HFF-Myc (cell line): ENCODE results near the gene BRD1.

ENCODE experiments used
- DNase-seq: peaks from one replicate; pipeline ENCODE4 v3.0.0-alpha.2; 2011; ENCODE audit warnings: low read depth; ENCODE audit errors: extremely low read depth
- H3K4me3 ChIP-seq: replicated peaks from 2 replicates; pipeline ENCODE4 v1.5.1; 2011; ENCODE audit warnings: low read depth, mild to moderate bottlenecking, control low read depth, low read length
- TF ChIP-seq, protein P1 (sequence below): IDR thresholded peaks from 2 replicates; pipeline ENCODE4 v1.5.1; 2012; ENCODE audit warnings: mild to moderate bottlenecking, low read depth, low read length, control low read depth; ENCODE audit errors: missing control alignments

BRD1 gene

DNA sequence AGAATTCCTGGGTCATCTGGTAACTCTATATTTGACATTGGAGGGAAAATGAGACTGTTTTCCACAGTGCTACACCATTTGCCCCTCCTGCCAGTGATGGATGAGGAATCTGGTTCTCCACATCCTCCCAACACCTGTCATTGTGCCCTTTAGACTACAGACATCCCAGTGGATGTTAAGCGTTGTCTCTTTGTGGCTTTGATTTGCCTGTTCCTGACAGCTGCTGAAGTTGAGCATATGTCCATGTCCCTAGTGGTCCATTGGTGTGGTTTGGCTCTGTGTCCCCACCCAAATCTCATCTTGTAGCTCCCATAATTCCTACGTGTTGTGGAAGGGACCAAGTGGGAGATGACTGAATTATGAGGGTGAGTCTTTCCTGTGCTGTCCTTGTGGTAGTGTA is 88.5 kb downstream of the BRD1 start:
- no peak overlapping the region for H3K4me3 ChIP-seq
- TF ChIP-seq, protein P1, sequence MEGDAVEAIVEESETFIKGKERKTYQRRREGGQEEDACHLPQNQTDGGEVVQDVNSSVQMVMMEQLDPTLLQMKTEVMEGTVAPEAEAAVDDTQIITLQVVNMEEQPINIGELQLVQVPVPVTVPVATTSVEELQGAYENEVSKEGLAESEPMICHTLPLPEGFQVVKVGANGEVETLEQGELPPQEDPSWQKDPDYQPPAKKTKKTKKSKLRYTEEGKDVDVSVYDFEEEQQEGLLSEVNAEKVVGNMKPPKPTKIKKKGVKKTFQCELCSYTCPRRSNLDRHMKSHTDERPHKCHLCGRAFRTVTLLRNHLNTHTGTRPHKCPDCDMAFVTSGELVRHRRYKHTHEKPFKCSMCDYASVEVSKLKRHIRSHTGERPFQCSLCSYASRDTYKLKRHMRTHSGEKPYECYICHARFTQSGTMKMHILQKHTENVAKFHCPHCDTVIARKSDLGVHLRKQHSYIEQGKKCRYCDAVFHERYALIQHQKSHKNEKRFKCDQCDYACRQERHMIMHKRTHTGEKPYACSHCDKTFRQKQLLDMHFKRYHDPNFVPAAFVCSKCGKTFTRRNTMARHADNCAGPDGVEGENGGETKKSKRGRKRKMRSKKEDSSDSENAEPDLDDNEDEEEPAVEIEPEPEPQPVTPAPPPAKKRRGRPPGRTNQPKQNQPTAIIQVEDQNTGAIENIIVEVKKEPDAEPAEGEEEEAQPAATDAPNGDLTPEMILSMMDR: no peak
- no peak for DNase-seq

DNA sequence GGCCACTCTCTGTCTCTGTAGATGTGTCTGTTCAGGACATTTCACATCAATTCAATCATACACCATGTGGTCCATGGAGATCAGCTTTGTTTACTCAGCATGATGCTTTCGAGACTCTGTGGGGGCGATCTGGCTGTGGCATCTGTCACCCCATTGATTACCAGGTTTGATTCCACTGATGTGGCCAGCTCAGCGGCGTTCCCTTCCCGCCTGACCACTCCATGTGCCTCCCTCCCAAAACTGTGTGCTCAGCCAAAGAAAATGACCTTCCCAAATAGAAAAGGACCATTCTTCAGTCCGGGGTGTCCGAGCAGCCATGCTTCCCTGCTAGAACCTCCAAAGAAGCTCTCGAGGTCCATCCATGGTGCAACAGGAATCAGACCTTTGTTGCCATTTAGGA is 89.1 kb downstream of the BRD1 start:
- DNase-seq: no peak
- no peak overlapping the region for H3K4me3 ChIP-seq
- TF ChIP-seq, protein P1: no peak

DNA sequence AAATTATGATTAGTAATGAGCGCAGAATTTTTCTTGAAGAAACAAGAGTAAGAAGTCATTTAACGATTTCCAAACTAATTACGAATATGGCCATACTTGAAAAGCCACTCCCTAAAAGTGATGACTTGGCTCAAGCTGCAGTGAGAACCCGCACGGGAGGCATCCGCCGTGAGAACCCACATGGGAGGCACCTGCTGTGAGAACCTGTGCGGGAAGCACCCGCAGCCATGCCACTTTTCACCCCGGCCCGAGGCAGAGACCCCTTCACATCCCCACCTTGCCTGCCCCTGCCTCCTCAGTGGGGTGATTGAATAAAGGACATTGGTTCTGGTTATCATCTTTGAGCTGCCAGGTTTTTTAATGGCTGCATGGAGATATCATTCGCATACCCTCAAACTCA is 89.7 kb downstream of the BRD1 start:
- no peak overlapping the region for H3K4me3 ChIP-seq
- DNase-seq: no peak
- TF ChIP-seq, protein P1: no peak

DNA sequence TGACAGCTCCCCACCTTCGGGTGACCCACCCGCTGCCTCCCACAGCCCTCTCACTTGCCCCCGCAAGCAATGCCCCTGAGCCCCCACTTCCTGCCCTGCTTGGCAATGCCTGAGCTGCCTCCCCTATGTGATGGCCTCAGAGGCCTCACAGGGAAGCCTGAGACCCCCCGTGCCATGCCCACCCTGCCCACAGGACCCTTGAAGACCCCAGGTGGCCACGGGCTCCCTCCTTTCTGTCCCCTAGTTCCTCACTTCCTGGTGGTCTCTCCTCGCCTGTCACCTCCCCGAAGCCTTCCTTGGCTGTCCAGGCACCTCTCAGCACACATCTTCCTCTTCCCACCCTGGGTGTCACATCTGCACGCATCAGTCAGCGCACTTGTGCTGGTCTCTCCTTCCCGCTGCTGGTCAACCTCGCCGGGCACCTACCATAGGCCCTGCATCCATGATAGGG is 90.5 kb downstream of the BRD1 start:
- TF ChIP-seq, protein P1: no peak
- DNase-seq: no peak
- no peak overlapping the region for H3K4me3 ChIP-seq

DNA sequence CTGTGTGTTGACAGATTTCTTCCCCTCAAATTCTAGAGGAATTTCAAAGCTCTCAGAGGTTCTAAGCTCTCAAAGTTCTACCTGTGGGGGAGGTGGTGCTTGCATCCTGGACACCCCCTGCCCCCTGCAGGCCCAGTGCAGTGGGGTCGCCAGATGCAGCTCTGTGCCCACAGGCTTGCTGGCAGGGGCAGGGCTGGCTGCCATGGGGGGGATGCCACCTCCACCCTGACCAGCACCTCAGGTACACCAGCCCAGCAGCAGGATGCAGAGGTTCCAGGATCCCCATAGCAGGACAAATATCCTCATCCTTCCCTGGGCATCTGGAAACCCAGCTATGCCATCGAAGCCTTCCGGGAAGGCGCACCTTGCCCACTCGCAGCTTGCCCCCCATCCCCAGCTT is 91.1 kb downstream of the BRD1 start:
- H3K4me3 ChIP-seq: no peak overlapping the region
- TF ChIP-seq, protein P1: no peak
- DNase-seq: no peak

DNA sequence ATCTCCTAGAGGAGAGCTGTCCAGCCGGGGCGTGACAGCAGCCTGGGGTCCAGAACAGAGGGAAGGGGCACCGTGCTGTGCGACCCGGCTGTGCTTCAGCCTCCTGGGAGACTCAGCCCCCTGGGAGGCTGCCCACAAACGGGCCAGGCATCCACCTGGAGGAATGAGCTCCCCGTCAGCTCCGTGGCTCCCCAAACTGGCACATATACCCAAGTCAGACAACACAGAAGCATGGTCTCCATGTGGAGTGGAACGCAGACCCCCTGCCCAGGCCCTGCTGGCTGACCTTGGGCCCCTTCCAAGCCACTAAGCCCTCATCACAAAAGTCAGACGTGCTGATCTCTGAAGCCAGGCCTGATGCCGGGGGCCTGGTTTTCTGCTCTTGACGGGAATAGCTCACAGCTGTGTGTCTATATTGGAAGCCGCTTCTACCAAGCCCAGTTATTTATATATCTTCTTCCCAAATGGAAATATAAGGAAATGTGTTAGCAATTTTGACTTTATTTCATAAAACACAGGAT is 91.7 kb downstream of the BRD1 start:
- TF ChIP-seq, protein P1: no peak
- no peak overlapping the region for H3K4me3 ChIP-seq
- no peak for DNase-seq

DNA sequence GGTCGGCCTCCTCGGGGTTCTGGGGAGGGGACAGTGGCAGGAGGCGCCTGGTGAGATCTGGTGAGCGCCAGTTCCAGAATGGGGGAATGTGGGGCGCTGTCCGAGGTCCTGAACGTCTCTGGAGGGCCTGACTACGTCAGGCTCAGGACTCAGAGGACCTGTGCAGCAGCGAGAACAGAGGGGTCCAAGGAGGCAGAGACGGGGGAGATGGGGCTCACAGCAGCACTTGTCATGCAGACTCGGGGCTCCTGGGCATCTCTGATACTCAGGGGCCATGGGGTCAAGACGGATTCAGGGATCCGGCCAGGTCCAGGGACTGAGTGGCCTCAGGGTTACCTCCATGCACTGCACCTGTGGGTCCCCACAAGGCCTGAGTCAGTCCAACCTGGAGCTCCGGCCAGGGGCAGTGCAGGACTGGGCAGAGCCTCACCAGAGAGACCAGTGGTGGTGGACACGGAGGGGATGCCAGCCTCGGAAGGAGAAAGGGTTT is 92.2 kb downstream of the BRD1 start:
- TF ChIP-seq, protein P1: no peak
- H3K4me3 ChIP-seq: no peak overlapping the region
- no peak for DNase-seq
